HEK293T (cell line): ENCODE results near the gene MAPK1IP1L.

Experiments
- CTCF ChIA-PET: fragments of 350-600 bp; formaldehyde crosslinking; extraction: SDS; loops from one replicate; lab custom pipeline; 2021; ENCODE audit warnings: antibody characterized with exemption, inconsistent platforms; lab: Yijun Ruan, JAX
- POLR2A ChIA-PET: fragments of 350-600 bp; formaldehyde crosslinking; extraction: SDS; loops from one replicate; lab custom pipeline; 2020; ENCODE audit warnings: antibody characterized with exemption, inconsistent platforms; lab: Yijun Ruan, JAX
- DNase-seq: peaks from one replicate; pipeline ENCODE4 v3.0.0; 2012; ENCODE audit warnings: mixed read lengths; ENCODE audit errors: extremely low spot score
- ARNT ChIP-seq: fragments of 450-650 bp; IDR thresholded peaks from 2 replicates; pipeline ENCODE4 v1.6.1; 2017; ENCODE audit warnings: mild to moderate bottlenecking
- BHLHE40 ChIP-seq: fragments of 450-650 bp; IDR thresholded peaks from 2 replicates; pipeline ENCODE4 v1.6.1; 2016; ENCODE audit warnings: mild to moderate bottlenecking, moderate library complexity, borderline replicate concordance
- CTBP1 ChIP-seq: fragments of 450-650 bp; IDR thresholded peaks from 2 replicates; pipeline ENCODE4 v1.6.1; 2016; ENCODE audit warnings: borderline replicate concordance
- ELF4 ChIP-seq: fragments of 450-650 bp; IDR thresholded peaks from 2 replicates; pipeline ENCODE4 v1.6.1; 2017; ENCODE audit warnings: antibody characterized with exemption
- FOXA1 ChIP-seq: fragments of 450-650 bp; IDR thresholded peaks from 2 replicates; pipeline ENCODE4 v1.6.1; 2016; ENCODE audit warnings: mild to moderate bottlenecking
- FOXK2 ChIP-seq: fragments of 450-650 bp; IDR thresholded peaks from 2 replicates; pipeline ENCODE4 v1.6.1; 2016; ENCODE audit warnings: mild to moderate bottlenecking
- FOXM1 ChIP-seq: fragments of 450-650 bp; IDR thresholded peaks from 2 replicates; pipeline ENCODE4 v1.6.1; 2017; ENCODE audit warnings: mild to moderate bottlenecking, borderline replicate concordance
- HDGF ChIP-seq: fragments of 450-650 bp; IDR thresholded peaks from 2 replicates; pipeline ENCODE4 v1.6.1; 2017; ENCODE audit warnings: antibody characterized with exemption, borderline replicate concordance
- L3MBTL2 ChIP-seq: fragments of 450-650 bp; conservative IDR thresholded peaks from 2 replicates; pipeline ENCODE4 v1.6.1; 2016; ENCODE audit warnings: mild to moderate bottlenecking
- LEF1 ChIP-seq: fragments of 450-650 bp; IDR thresholded peaks from 2 replicates; pipeline ENCODE4 v1.6.1; 2017; ENCODE audit warnings: mild to moderate bottlenecking, borderline replicate concordance
- NFRKB ChIP-seq: fragments of 450-650 bp; IDR thresholded peaks from 2 replicates; pipeline ENCODE4 v1.6.1; 2016; ENCODE audit warnings: mild to moderate bottlenecking, moderate library complexity
- PKNOX1 ChIP-seq: fragments of 450-650 bp; IDR thresholded peaks from 2 replicates; pipeline ENCODE4 v1.6.1; 2016
- SP1 ChIP-seq: fragments of 450-650 bp; IDR thresholded peaks from 2 replicates; pipeline ENCODE4 v1.6.1; 2017
- SUZ12 ChIP-seq: fragments of 450-650 bp; IDR thresholded peaks from 2 replicates; pipeline ENCODE4 v1.6.1; 2016; ENCODE audit warnings: mild to moderate bottlenecking
- TARDBP ChIP-seq: fragments of 450-650 bp; IDR thresholded peaks from 2 replicates; pipeline ENCODE4 v1.6.1; 2016
- ZNF384 ChIP-seq: fragments of 450-650 bp; IDR thresholded peaks from 2 replicates; pipeline ENCODE4 v1.6.1; 2016

Gene MAPK1IP1L

GRCh38 chr14:55114720-55115119 lies 63.3 kb downstream of the MAPK1IP1L start:
- CTCF ChIA-PET, result interaction anchor here (1.2 kb wide), 1 partner anchor 13 kb away, joined by 4 read pairs; no protein-coding TSS in a partner anchor
- no peak for TF ChIP-seq ARNT
- TF ChIP-seq L3MBTL2, result no peak
- TF ChIP-seq FOXM1, result no peak
- no peak for TF ChIP-seq PKNOX1
- no peak for TF ChIP-seq CTBP1
- DNase-seq, result no peak
- POLR2A ChIA-PET, result no interaction called here

- TF ChIP-seq ZNF384 (no peak), FOXK2 (no peak), HDGF (no peak), FOXM1 (no peak), ARNT (no peak), BHLHE40 (no peak), L3MBTL2 (no peak), CTBP1 (no peak), SP1 (no peak), LEF1 (no peak), TARDBP (no peak), ELF4 (no peak), PKNOX1 (no peak), NFRKB (no peak), FOXA1 (no peak), SUZ12 (no peak)
- ChIA-PET POLR2A (no interaction called here), CTCF (no interaction called here)
These were observed 64.0 kb downstream of the MAPK1IP1L start for GRCh38 chr14:55115460-55115859.

GRCh38 chr14:55115861-55116245 lies 64.4 kb downstream of the MAPK1IP1L start:
- TF ChIP-seq FOXM1, result no peak
- TF ChIP-seq TARDBP, result no peak
- TF ChIP-seq L3MBTL2, result no peak
- TF ChIP-seq CTBP1, result no peak
- TF ChIP-seq ELF4, result no peak
- TF ChIP-seq NFRKB, result no peak
- no peak for TF ChIP-seq LEF1
- no peak for DNase-seq
- ChIA-PET CTCF (interaction anchor here (1.2 kb wide), 1 partner anchor 22 kb away, joined by 3 read pairs; no protein-coding TSS in a partner anchor), POLR2A (no interaction called here)

More at GRCh38 chr14:55115460-55115859, 64.0 kb downstream of the MAPK1IP1L start:
- DNase-seq, result no peak

GRCh38 chr14:55116246-55117030 lies 65.0 kb downstream of the MAPK1IP1L start:
- no peak for DNase-seq
- TF ChIP-seq LEF1 (no peak), PKNOX1 (no peak)
- ChIA-PET POLR2A (interaction anchor here (1.1 to 1.9 kb wide), 2 partner anchors 8 to 13 kb away, joined by 3 to 6 read pairs; no protein-coding TSS in a partner anchor), CTCF (interaction anchor here (0.6 to 1.2 kb wide), 2 partner anchors 21 to 52 kb away, joined by 3 read pairs; no protein-coding TSS in a partner anchor)

- no peak for DNase-seq
- ChIA-PET POLR2A (interaction anchor here (1.1 to 1.9 kb wide), 2 partner anchors 10 to 12 kb away, joined by 3 to 6 read pairs; no protein-coding TSS in a partner anchor), CTCF (interaction anchor here (0.9 kb wide), 1 partner anchor 28 kb away, joined by 4 read pairs; no protein-coding TSS in a partner anchor)
- TF ChIP-seq ELF4 (no peak), ARNT (no peak), SUZ12 (no peak), LEF1 (no peak), CTBP1 (no peak), FOXK2 (no peak), FOXM1 (no peak)
These were observed 66.5 kb downstream of the MAPK1IP1L start for GRCh38 chr14:55117803-55118441.

GRCh38 chr14:55118761-55119160 lies 67.3 kb downstream of the MAPK1IP1L start:
- ChIA-PET CTCF (interaction anchor here (0.9 kb wide), 1 partner anchor 29 kb away, joined by 4 read pairs; no protein-coding TSS in a partner anchor), POLR2A (interaction anchor here (1.2 kb wide), 1 partner anchor 67 kb away, joined by 5 read pairs; the partner anchor contains the start of gene MAPK1IP1L)
- TF ChIP-seq PKNOX1 (no peak), LEF1 (no peak), ARNT (no peak), TARDBP (no peak), L3MBTL2 (no peak), BHLHE40 (no peak), SUZ12 (no peak), ELF4 (no peak), CTBP1 (no peak), NFRKB (no peak), HDGF (no peak), FOXA1 (no peak), SP1 (no peak), FOXM1 (no peak), ZNF384 (no peak), FOXK2 (no peak)
- no peak for DNase-seq
